Measurements from ENCODE around the gene PTPRN2.
"Not testable (repeated sequence)": the region's sequence is repeated elsewhere in the genome, so short reads cannot be mapped to it uniquely, and the experiment has no call there.

The PTPRN2 gene

DNA sequence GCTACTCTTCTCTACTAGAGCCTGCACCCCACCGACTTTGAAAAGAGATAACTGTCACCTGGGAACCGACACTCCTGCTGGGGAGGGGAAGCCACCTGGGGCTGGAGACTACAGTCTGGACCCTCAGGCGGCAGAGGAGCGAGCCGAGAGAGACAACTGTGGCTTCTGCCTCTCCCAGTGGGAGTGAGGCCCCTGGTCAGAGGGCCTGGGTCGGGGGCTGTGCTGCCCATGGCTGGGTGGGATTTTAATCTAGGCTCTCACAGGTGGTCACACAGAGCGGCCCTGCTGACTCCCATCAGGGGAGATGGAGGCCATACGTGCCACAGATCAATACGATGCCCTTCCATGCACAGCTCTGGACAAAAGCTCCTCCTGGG lies 878.7 kb downstream of the PTPRN2 start:
- H3K27ac ChIP-seq, result no peak overlapping the region
- TF ChIP-seq, protein P1, sequence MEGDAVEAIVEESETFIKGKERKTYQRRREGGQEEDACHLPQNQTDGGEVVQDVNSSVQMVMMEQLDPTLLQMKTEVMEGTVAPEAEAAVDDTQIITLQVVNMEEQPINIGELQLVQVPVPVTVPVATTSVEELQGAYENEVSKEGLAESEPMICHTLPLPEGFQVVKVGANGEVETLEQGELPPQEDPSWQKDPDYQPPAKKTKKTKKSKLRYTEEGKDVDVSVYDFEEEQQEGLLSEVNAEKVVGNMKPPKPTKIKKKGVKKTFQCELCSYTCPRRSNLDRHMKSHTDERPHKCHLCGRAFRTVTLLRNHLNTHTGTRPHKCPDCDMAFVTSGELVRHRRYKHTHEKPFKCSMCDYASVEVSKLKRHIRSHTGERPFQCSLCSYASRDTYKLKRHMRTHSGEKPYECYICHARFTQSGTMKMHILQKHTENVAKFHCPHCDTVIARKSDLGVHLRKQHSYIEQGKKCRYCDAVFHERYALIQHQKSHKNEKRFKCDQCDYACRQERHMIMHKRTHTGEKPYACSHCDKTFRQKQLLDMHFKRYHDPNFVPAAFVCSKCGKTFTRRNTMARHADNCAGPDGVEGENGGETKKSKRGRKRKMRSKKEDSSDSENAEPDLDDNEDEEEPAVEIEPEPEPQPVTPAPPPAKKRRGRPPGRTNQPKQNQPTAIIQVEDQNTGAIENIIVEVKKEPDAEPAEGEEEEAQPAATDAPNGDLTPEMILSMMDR (IDR thresholded peaks at IDR 0.05), result no peak
- TF ChIP-seq ZFX (IDR thresholded peaks at IDR 0.05; ENCODE audit: borderline replicate concordance), result no peak

DNA sequence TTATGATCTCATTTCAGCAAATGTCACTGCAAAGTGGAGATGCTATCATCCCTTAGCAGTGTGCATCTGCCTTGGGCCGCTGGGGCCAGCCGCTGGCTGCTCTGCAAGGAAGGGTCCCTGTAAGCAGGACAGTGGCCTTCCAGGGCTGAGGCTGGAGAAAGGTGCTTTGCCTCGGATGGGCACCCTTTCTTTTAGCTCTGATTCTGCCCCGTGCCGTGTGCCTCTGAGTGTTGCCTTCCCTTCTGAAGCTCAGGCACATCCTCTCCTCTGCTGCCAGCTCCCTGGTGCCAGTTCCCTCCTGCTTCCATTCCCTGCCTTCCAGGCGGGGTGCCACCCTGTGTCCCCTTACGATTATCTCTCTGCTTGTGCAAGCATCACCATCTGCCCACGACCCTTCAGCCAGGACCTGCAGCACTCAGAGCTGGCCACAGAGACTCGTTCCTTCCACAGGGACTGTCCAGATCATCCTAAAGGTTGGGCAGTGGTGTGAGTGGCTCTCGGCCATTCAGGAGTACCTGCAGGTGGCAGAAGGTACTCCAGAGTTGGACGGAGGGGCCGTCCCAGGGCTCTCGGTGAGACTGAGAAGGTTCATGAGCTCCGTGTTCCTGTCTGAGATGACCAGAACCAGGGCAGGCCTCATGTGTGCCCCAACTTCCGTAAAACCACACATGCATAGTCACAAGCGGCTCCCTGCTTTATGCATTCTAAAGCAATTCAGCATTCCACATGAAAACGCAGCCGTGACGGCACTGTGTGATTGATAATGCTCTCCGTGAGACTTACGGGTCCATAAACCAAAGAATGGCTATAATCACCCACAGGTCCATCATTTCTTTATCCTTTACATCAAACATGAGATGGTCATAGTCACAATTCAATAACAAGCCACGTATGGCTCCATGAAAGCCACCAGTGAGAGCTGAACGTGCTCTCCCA lies 879.4 kb downstream of the PTPRN2 start:
- H3K27ac ChIP-seq, result no peak overlapping the region
- TF ChIP-seq, protein P1 (IDR thresholded peaks at IDR 0.05), result no peak
- no peak for TF ChIP-seq ZFX (IDR thresholded peaks at IDR 0.05; ENCODE audit: borderline replicate concordance)

DNA sequence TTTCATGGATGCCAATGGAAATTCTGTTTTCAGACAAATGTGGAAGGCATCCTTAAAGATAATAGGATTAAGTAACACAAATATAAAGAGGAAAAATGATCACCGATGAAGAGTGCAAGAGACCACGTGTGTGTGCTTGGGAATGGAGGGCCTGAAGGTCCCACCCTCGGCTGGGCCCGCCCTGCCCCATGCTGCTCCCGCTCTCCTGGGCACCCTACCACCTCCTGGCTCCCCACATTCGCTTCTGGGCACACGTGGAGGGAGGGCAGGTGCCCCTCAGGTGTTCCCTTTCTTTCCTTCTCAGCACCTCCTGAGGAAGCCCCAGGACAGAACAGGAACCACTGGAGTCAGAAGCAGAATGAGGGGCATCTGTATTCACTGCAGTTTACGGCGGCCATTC lies 883.3 kb downstream of the PTPRN2 start:
- TF ChIP-seq, protein P1 (IDR thresholded peaks at IDR 0.05), result no peak
- no peak for TF ChIP-seq ZFX (IDR thresholded peaks at IDR 0.05; ENCODE audit: borderline replicate concordance)
- H3K27ac ChIP-seq, result no peak overlapping the region

DNA sequence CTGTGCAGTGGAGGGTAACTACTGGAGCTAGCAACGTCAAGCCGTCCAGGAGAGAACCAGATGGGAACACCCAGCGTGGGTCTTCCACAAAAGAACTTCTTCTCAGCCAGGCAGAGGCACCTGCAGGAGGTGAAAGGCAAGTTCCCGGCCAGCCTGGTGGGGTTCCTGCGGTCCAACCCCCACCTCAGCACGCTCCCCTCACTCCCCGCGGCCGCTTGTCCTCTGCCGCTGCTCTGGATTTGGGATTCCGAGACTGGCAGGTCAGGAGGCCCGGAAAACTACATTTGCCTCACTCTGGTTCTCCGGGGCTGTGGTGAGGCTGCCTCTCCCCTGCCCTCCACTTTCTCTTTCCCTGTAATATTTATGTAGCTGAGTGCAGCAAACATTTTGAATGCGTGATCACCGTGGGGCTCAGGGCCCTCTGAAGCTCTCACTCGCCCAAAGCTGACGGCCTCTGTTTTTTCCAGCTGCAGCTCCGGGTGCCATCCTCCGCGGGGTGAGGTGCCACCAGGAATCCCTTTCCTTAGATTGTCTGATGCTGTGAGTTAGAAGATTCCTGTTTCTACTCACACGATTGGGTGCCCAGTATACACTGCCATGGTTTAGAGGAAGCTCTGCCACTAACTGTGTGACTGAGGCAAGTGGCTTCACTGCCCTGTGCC lies 884.0 kb downstream of the PTPRN2 start:
- TF ChIP-seq, protein P1 (IDR thresholded peaks at IDR 0.05), result no peak
- TF ChIP-seq ZFX (IDR thresholded peaks at IDR 0.05; ENCODE audit: borderline replicate concordance), result no peak
- no peak overlapping the region for H3K27ac ChIP-seq

DNA sequence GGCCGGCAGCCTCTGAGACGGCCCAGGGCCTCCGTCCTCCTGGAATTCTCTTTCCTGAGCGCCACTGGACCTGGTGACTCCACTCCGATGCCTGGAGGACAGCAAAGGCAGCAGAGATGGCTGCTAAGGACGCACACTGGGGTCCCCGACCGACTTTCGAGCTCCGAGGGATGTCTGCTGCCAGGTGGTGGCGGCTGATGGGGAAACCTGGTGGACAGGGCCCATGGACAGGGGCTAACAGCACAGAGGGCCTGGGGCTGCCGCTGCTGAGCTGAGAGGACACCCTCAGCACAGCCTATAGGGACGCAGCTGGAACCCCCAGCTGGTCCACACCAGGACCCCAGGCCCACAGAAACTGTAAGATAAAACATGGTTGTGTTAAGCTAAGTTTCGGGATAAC lies 884.5 kb downstream of the PTPRN2 start:
- no peak overlapping the region for H3K27ac ChIP-seq
- TF ChIP-seq ZFX (IDR thresholded peaks at IDR 0.05; ENCODE audit: borderline replicate concordance), result no peak
- TF ChIP-seq, protein P1 (IDR thresholded peaks at IDR 0.05), result no peak

DNA sequence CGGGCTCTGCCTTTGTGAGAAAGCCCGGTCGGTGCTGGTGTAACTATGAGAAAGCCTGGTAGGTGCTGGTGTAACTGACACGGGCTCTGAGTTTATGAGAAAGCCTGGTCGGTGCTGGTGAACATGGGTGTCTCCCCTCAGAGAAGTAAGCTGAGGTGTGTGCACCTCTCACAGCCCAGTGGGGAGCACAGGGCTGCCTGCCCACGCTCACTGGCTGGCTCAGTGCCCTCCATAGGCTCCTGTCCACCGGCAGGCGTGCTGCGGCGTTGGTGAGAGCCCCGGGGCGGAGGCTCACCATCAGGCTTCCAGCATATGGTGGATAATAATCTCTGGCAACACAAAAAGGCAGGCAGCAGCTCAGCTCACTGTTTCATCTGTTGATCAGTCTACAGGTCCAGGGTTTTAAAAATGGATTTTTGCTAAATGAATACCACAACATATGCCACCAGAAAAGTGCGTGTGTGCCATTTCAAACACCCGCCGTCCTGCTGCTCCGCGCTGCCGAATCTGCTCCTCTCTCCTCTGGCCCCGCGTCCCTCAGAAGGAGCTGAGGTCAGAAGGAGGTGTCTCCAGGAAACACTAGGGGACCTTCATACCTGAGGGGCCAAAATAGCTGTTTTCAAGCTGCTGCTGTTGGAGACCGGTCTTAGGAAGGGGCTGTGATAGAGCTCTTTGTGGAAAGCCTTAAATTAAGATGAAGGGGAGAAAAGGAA lies 885.2 kb downstream of the PTPRN2 start:
- no peak overlapping the region for H3K27ac ChIP-seq
- TF ChIP-seq, protein P1 (IDR thresholded peaks at IDR 0.05), result no peak
- no peak for TF ChIP-seq ZFX (IDR thresholded peaks at IDR 0.05; ENCODE audit: borderline replicate concordance)

DNA sequence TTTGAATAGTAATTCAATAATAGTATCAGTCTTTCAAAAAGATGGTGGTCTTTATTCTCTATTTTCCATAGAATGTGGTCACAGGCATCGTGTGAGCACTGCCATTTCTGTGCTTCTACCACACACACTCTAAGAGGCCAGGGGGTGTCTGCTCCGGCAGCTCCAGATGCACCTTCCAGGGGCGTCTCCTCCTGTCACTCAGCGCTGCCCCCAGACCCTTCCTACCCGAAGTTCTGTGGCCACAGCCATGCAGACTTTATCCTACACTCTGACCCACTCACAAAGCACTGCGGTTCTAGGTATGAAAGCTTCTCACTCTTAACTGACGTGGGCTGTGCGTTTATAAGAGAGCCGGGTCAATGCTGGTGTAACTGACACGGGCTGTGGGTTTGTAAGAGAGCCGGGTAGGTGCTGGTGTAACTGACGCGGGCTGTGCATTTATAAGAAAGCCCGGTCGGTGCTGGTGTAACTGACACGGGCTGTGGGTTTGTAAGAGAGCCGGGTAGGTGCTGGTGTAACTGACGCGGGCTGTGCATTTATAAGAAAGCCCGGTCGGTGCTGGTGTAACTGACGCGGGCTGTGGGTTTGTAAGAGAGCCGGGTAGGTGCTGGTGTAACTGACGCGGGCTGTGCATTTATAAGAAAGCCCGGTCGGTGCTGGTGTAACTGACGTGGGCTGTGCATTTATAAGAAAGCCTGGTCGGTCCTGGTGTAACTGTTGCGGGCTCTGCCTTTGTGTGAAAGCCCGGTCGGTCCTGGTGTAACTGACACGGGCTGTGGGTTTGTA lies 886.0 kb downstream of the PTPRN2 start:
- not testable (repeated sequence) for H3K27ac ChIP-seq
